ENCODE measurements around the gene NEDD4L.

Gene NEDD4L

GRCh38 chr18:58438161-58438957 is 394.3 kb downstream of the NEDD4L start:
- Histone ChIP-seq H3K4me2 (ENCODE audit: low read depth, low read length, poor library complexity, severe bottlenecking) (no peak overlapping the region), H3K79me2 (ENCODE audit: insufficient read depth, low read length) (no peaks in the 10 kb centered on the region), H3K4me3 (ENCODE audit: insufficient read depth, low read length, poor library complexity, severe bottlenecking) (no peak overlapping the region), H3F3A (ENCODE audit: insufficient read depth) (no peaks in the 10 kb centered on the region), H3K9me2 (replicated peaks; ENCODE audit: insufficient read depth, low read length) (no peaks in the 10 kb centered on the region), H2AFZ (ENCODE audit: low read depth, low read length, severe bottlenecking) (no peak overlapping the region), H3K9me3 (ENCODE audit: insufficient read depth, low read length) (no peaks in the 10 kb centered on the region), H3K36me3 (ENCODE audit: low read length) (no peaks in the 10 kb centered on the region), H3K27ac (ENCODE audit: low read depth, low read length) (no peak overlapping the region), H4K20me1 (ENCODE audit: low read depth, low read length) (no peaks in the 10 kb centered on the region), H3K9ac (ENCODE audit: low read length) (no peak overlapping the region), H3K27me3 (ENCODE audit: low read length) (0 out of 2 replicates have a peak, but pooled peaks cover 4% of the 10 kb centered on the region)
- TF ChIP-seq CTCF (IDR thresholded peaks at IDR 0.05; ENCODE audit: insufficient read depth, low read length, poor library complexity, severe bottlenecking), result no peak
- no peak for TF ChIP-seq EZH2phosphoT487 (conservative IDR thresholded peaks at IDR 0.05; ENCODE audit: low read length)

- Histone ChIP-seq H3K4me3 (ENCODE audit: insufficient read depth, low read length, poor library complexity, severe bottlenecking) (no peak overlapping the region), H3F3A (ENCODE audit: insufficient read depth) (no peaks in the 10 kb centered on the region), H3K4me2 (ENCODE audit: low read depth, low read length, poor library complexity, severe bottlenecking) (no peak overlapping the region), H3K27ac (ENCODE audit: low read depth, low read length) (no peak overlapping the region), H3K27me3 (ENCODE audit: low read length) (0 out of 2 replicates have a peak, but pooled peaks cover 4% of the 10 kb centered on the region), H3K79me2 (ENCODE audit: insufficient read depth, low read length) (no peaks in the 10 kb centered on the region), H3K9ac (ENCODE audit: low read length) (no peak overlapping the region), H3K9me3 (ENCODE audit: insufficient read depth, low read length) (no peaks in the 10 kb centered on the region), H4K20me1 (ENCODE audit: low read depth, low read length) (no peaks in the 10 kb centered on the region), H3K9me2 (replicated peaks; ENCODE audit: insufficient read depth, low read length) (no peaks in the 10 kb centered on the region), H2AFZ (ENCODE audit: low read depth, low read length, severe bottlenecking) (no peak overlapping the region), H3K36me3 (ENCODE audit: low read length) (no peaks in the 10 kb centered on the region)
- no peak for TF ChIP-seq CTCF (IDR thresholded peaks at IDR 0.05; ENCODE audit: insufficient read depth, low read length, poor library complexity, severe bottlenecking)
- no peak for TF ChIP-seq EZH2phosphoT487 (conservative IDR thresholded peaks at IDR 0.05; ENCODE audit: low read length)
Observed at GRCh38 chr18:58438958-58439300, 394.9 kb downstream of the NEDD4L start.

DNA sequence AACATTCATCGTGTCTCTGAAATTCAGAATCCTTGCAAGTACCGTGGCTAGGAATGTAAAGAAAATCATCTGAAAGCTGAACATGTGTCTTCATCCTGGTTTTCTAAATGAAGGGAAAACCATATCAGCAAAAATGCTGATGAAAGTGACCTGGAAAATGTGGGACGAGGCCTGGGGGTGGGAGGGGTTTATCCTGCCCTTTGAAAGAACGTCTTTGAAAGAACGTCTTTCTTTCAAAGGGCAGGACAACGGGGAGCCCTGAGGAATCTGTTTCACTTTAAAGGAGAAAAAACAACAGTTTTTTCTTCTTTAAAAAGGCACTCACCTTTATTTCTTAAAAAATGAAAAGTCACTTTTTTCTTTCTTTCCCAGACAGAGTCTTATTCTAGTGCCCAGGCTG is 399.6 kb downstream of the NEDD4L start:
- no peak overlapping the region for H3K9ac ChIP-seq (ENCODE audit: low read length)
- H3K9me2 ChIP-seq (replicated peaks; ENCODE audit: insufficient read depth, low read length), result no peaks in the 10 kb centered on the region
- no peak overlapping the region for H2AFZ ChIP-seq (ENCODE audit: low read depth, low read length, severe bottlenecking)
- no peaks in the 10 kb centered on the region for H3K9me3 ChIP-seq (ENCODE audit: insufficient read depth, low read length)
- no peak overlapping the region for H3K4me2 ChIP-seq (ENCODE audit: low read depth, low read length, poor library complexity, severe bottlenecking)
- no peaks in the 10 kb centered on the region for H3F3A ChIP-seq (ENCODE audit: insufficient read depth)
- no peaks in the 10 kb centered on the region for H3K79me2 ChIP-seq (ENCODE audit: insufficient read depth, low read length)
- no peak overlapping the region for H3K4me3 ChIP-seq (ENCODE audit: insufficient read depth, low read length, poor library complexity, severe bottlenecking)
- no peak for TF ChIP-seq EZH2phosphoT487 (conservative IDR thresholded peaks at IDR 0.05; ENCODE audit: low read length)
- TF ChIP-seq CTCF (IDR thresholded peaks at IDR 0.05; ENCODE audit: insufficient read depth, low read length, poor library complexity, severe bottlenecking), result no peak
- H3K27ac ChIP-seq (ENCODE audit: low read depth, low read length), result no peak overlapping the region
- H4K20me1 ChIP-seq (ENCODE audit: low read depth, low read length), result no peaks in the 10 kb centered on the region
- H3K36me3 ChIP-seq (ENCODE audit: low read length), result no peaks in the 10 kb centered on the region
- 0 out of 2 replicates have a peak, but pooled peaks cover 4% of the 10 kb centered on the region for H3K27me3 ChIP-seq (ENCODE audit: low read length)
